Measurements from ENCODE around the gene LOXHD1. TPM values are rescaled to one million over a fixed set of nuclear protein-coding genes. Genes with fewer than 3 reads are reported as not detected.

Gene LOXHD1
- total and polyA plus RNA-seq, 2 of the 13 experiments (the other 11 are each of a cell fraction or from before 2014, with no cell fraction given), result not detected

GRCh38 chr18:46573156-46573555, 83.9 kb downstream of the LOXHD1 start:
- ATAC-seq, result no peak
- no peaks in the 10 kb centered on the region for H3K4me1 ChIP-seq (ENCODE audit: insufficient read depth, low read length)
- 0 out of 5 replicates have a peak, but pooled peaks cover 1 to 6% of the 10 kb centered on the region in 2 experiments for H3K27me3 ChIP-seq (ENCODE audit: control insufficient read depth in 1 of 2, insufficient read depth in 2 of 2, low read length in 2 of 2)
- BruUV-seq (replicated peaks), result no TSS peak
- no peaks in the 10 kb centered on the region for H3K9me3 ChIP-seq (ENCODE audit: low read length)
- ChIA-PET POLR2A (no interaction called here), CTCF (ENCODE audit: low intra/inter-chr PET ratio, low total read pairs) (no interaction called here)
- H3K9ac ChIP-seq (ENCODE audit: insufficient read depth, low read depth, low read length), result no peak overlapping the region
- no peaks in the 10 kb centered on the region for H4K20me1 ChIP-seq (ENCODE audit: insufficient read depth, low read length)
- no peak for FAIRE-seq
- in situ Hi-C loops (cut with HindIII; ENCODE audit: extremely low pct_ligation_motif_present, low pct_unique_long_range_greater_than_20kb), result no loop called here
- intact Hi-C loops (cut with micrococcal nuclease; ENCODE audit: unreplicated experiment), result no loop called here
- 67% methylated on average over 4 of the region's 7 CpGs for WGBS (ENCODE audit: low lambda C conversion rate)
- H3K4me2 ChIP-seq (ENCODE audit: low read depth, low read length), result no peak overlapping the region
- DNase-seq (ENCODE audit: low spot score), result no peak
- H3K27ac ChIP-seq (ENCODE audit: extremely low read length, insufficient read depth, low read length), result no peak overlapping the region
- H3K4me3 ChIP-seq (replicated peaks in 1 of 3; ENCODE audit: insufficient read depth in 1 of 3, low read depth in 2 of 3, low read length in 3 of 3), result no peak overlapping the region
- no peaks in the 10 kb centered on the region for H3K79me2 ChIP-seq (ENCODE audit: insufficient read depth, low read length)
- H3K36me3 ChIP-seq (replicated peaks in 1 of 2; ENCODE audit: control insufficient read depth in 1 of 2, insufficient read depth in 2 of 2, low read length in 2 of 2), result no peaks in the 10 kb centered on the region
- H2AFZ ChIP-seq (ENCODE audit: low read length), result no peak overlapping the region
- TF ChIP-seq KLF6 (CRISPR knock-in tag; IDR thresholded peaks at IDR 0.05), result no peak
- TF ChIP-seq ZNF318 (CRISPR knock-in tag; IDR thresholded peaks at IDR 0.05), result no peak
- no peak for TF ChIP-seq HOXA5 (CRISPR knock-in tag; IDR thresholded peaks at IDR 0.05)
- no peak for TF ChIP-seq TMF1 (CRISPR knock-in tag; IDR thresholded peaks at IDR 0.05; ENCODE audit: low read depth)
- no peak for TF ChIP-seq HINFP (CRISPR knock-in tag; IDR thresholded peaks at IDR 0.05; ENCODE audit: low read depth)
- no peak for TF ChIP-seq ZC3H13 (CRISPR knock-in tag; IDR thresholded peaks at IDR 0.05)
- no peak for TF ChIP-seq PAWR (CRISPR knock-in tag; IDR thresholded peaks at IDR 0.05; ENCODE audit: borderline replicate concordance)
- TF ChIP-seq PLRG1 (conservative IDR thresholded peaks at IDR 0.05), result no peak
- TF ChIP-seq, protein P1, sequence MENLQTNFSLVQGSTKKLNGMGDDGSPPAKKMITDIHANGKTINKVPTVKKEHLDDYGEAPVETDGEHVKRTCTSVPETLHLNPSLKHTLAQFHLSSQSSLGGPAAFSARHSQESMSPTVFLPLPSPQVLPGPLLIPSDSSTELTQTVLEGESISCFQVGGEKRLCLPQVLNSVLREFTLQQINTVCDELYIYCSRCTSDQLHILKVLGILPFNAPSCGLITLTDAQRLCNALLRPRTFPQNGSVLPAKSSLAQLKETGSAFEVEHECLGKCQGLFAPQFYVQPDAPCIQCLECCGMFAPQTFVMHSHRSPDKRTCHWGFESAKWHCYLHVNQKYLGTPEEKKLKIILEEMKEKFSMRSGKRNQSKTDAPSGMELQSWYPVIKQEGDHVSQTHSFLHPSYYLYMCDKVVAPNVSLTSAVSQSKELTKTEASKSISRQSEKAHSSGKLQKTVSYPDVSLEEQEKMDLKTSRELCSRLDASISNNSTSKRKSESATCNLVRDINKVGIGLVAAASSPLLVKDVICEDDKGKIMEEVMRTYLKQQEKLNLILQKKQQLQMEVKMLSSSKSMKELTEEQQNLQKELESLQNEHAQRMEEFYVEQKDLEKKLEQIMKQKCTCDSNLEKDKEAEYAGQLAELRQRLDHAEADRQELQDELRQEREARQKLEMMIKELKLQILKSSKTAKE (CRISPR knock-in tag; IDR thresholded peaks at IDR 0.05; ENCODE audit: borderline replicate concordance), result no peak
